Measurements from ENCODE around the gene ZSCAN26. TPM values are rescaled to one million over a fixed set of nuclear protein-coding genes. Genes with fewer than 3 reads are reported as not detected.

ZSCAN26 gene
- total RNA-seq, 6 experiments from 2014 or later = 8.5 to 10.9 (median 9.3) TPM

DNA sequence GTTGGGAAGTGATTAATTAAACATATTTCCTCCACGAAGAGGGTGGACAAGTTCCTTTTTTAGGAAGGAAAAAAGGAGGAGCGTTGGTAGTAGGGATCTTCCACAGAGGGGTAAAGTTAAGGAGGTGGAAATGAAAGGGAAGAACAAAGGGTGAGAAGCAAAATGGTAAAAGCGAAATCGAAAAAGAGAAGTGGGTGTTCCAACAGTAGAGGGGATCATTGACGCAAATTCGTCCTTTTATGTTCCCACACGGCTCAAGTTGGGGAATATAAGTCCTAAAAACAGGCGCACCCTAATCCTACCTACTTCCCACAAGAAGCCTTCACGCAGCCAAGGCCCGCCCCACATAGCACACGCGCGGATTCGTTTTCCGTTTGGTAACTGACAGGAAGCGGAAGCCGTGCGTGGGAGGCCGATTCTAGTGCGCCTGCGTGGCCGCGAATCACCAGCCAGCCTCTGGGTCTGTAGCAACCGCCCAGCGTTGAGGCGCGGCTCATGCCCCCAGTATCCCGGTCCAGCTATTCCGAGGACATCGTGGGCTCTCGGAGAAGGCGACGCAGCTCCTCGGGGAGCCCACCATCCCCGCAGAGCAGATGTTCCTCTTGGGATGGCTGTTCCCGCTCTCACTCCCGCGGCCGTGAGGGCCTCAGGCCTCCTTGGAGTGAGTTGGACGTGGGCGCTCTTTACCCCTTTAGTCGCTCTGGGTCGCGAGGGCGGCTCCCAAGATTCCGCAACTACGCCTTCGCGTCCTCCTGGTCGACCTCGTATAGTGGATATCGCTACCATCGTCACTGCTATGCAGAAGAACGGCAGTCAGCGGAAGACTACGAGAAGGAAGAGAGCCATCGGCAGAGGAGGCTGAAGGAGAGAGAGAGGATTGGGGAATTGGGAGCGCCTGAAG is 7.8 kb upstream of the ZSCAN26 start, which contains the start of gene NKAPL:
Gene NKAPL (plus strand): TSS at position 421 of the 901 bp plus-strand sequence. CDS start 75 bp downstream, at position 496.
- Mint-ChIP-seq H3K27ac (no peak within 1 kb of the TSS), H3K27me3 (ENCODE audit: insufficient read depth) (no peaks in the 10 kb centered on the region), H3K4me1 (ENCODE audit: low read depth) (peaks cover 11% of the 10 kb centered on the region), H3K4me3 (no peak within 1 kb of the TSS), H3K36me3 (ENCODE audit: low read depth) (no peaks in the 10 kb centered on the region), H3K9me3 (no peaks in the 10 kb centered on the region)
- no peak for DNase-seq
- TF ChIP-seq, protein P1, sequence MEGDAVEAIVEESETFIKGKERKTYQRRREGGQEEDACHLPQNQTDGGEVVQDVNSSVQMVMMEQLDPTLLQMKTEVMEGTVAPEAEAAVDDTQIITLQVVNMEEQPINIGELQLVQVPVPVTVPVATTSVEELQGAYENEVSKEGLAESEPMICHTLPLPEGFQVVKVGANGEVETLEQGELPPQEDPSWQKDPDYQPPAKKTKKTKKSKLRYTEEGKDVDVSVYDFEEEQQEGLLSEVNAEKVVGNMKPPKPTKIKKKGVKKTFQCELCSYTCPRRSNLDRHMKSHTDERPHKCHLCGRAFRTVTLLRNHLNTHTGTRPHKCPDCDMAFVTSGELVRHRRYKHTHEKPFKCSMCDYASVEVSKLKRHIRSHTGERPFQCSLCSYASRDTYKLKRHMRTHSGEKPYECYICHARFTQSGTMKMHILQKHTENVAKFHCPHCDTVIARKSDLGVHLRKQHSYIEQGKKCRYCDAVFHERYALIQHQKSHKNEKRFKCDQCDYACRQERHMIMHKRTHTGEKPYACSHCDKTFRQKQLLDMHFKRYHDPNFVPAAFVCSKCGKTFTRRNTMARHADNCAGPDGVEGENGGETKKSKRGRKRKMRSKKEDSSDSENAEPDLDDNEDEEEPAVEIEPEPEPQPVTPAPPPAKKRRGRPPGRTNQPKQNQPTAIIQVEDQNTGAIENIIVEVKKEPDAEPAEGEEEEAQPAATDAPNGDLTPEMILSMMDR (IDR thresholded peaks at IDR 0.05) = no peak

- Mint-ChIP-seq H3K27ac (no peak overlapping the region), H3K9me3 (no peaks in the 10 kb centered on the region), H3K36me3 (ENCODE audit: low read depth) (no peaks in the 10 kb centered on the region), H3K4me3 (no peak overlapping the region), H3K4me1 (ENCODE audit: low read depth) (peaks cover 19% of the 10 kb centered on the region), H3K27me3 (ENCODE audit: insufficient read depth) (no peaks in the 10 kb centered on the region)
- TF ChIP-seq, protein P1 (IDR thresholded peaks at IDR 0.05) = no peak
- DNase-seq = no peak
These were observed 3.0 kb upstream of the ZSCAN26 start for GRCh38 chr6:28263922-28264321.

DNA sequence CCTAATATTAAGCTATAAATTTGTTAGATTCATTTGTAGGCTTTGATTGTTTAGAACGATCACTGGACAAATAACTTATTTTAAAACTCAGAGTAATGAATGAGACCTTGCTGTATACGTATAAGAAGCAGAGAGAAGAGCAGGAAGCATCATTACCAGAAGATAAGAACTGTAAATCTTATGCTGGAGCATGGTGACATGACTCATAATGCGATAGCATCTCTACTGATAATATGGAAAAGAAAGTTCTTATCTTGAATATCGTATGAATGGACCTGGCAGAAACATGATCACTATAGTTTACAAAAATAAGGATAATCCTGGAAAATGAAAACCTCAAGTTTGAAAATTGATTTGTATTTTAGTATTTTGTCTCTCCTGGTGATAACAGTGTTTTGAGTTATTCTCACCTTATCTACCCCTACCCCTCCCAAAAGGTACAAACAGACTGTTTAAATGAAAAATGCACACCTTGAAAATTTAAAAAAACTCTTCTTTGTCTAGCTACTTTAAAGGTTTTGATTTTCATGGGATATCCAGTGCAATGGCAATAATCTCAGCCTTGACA is 2.0 kb upstream of the ZSCAN26 start:
- no peak overlapping the region for H3K27ac Mint-ChIP-seq
- no peak overlapping the region; the same call in 1 of the 2 replicates for H3K4me3 Mint-ChIP-seq
- no peaks in the 10 kb centered on the region for H3K9me3 Mint-ChIP-seq
- H3K36me3 Mint-ChIP-seq (ENCODE audit: low read depth) = peaks cover 6% of the 10 kb centered on the region; the same call in 1 of the 2 replicates
- H3K4me1 Mint-ChIP-seq (ENCODE audit: low read depth) = peaks cover 28% of the 10 kb centered on the region
- no peak for DNase-seq
- H3K27me3 Mint-ChIP-seq (ENCODE audit: insufficient read depth) = no peaks in the 10 kb centered on the region
- TF ChIP-seq, protein P1 (IDR thresholded peaks at IDR 0.05) = no peak

DNA sequence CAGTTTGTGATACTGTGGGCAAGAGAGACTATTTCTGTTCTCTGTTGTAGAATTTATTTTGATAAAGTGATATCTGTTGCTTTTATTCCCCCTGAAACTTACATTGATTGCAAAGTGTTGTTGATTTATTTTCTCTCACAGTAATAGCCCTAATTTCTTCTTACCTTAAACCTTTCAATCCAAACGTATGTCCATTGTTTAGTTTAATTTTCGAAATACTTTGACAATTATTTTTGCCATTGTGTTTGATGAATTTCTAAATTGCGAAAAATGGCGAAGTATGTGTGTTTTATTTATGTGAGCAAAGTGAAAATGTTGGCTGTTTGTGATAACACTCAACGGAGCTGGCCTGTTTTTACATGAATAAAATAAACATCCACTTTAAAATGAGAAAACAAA is 381 bp upstream of the ZSCAN26 start:
- no peak overlapping the region for H3K27ac Mint-ChIP-seq
- DNase-seq = no peak
- H3K9me3 Mint-ChIP-seq = no peaks in the 10 kb centered on the region
- no peaks in the 10 kb centered on the region for H3K27me3 Mint-ChIP-seq (ENCODE audit: insufficient read depth)
- H3K4me3 Mint-ChIP-seq = no peak overlapping the region
- TF ChIP-seq, protein P1 (IDR thresholded peaks at IDR 0.05) = no peak
- H3K4me1 Mint-ChIP-seq (ENCODE audit: low read depth) = peaks cover 39% of the 10 kb centered on the region
- H3K36me3 Mint-ChIP-seq (ENCODE audit: low read depth) = peaks cover 20% of the 10 kb centered on the region

DNA sequence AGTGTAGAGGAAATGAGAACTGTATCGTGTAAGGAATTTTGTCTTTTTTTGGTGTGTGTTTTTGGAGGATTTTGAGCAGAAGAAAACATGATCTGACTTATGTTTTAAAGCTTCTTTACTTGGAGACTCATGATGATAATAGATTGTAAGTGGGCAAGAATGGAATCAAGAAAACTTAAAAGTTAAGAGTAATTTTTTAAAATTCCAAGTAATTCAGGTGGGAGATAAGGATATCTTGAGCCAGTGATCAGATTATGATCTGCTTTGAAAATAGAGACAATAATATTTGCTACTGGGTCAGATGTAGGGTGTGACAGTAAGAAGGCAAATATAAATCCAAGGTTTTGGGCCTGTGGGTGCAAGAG is 734 bp downstream of the ZSCAN26 start:
- DNase-seq = no peak
- Mint-ChIP-seq H3K4me1 (ENCODE audit: low read depth) (peaks cover 39% of the 10 kb centered on the region), H3K36me3 (ENCODE audit: low read depth) (peaks cover 30% of the 10 kb centered on the region), H3K9me3 (no peaks in the 10 kb centered on the region), H3K27me3 (ENCODE audit: insufficient read depth) (no peaks in the 10 kb centered on the region), H3K4me3 (no peak overlapping the region), H3K27ac (no peak overlapping the region)
- TF ChIP-seq, protein P1 (IDR thresholded peaks at IDR 0.05) = no peak
